Mammary epithelial cell (primary cell): Measurements from ENCODE around the gene TNNC1.

ENCODE experiments used
- CTCF ChIP-seq, 2 donors: IDR thresholded peaks in 1 of 2; conservative IDR thresholded peaks in 1 of 2; 2 replicates each; pipeline ENCODE4 v1.5.1; 2011 to 2012; ENCODE audit warnings: inconsistent platforms in 2 of 2, low read length in 2 of 2, mild to moderate bottlenecking in 2 of 2, control low read depth in 1 of 2, low read depth in 1 of 2; ENCODE audit not compliant: insufficient read depth in 1 of 2; ENCODE audit errors: extremely low read depth in 1 of 2
- EZH2 ChIP-seq: IDR thresholded peaks from 2 replicates; pipeline ENCODE4 v1.6.1; 2012; ENCODE audit warnings: low read length, inconsistent platforms, borderline replicate concordance

GRCh38 chr3:52431459-52432223 lies 22.2 kb downstream of the TNNC1 start:
- TF ChIP-seq CTCF (conservative IDR thresholded peaks at IDR 0.05 in 1 of 2, IDR thresholded peaks at IDR 0.05 in 1 of 2; ENCODE audit: extremely low read depth in 1 of 2, insufficient read depth in 1 of 2, low read depth in 1 of 2, low read length in 2 of 2) = no peak
- no peak for TF ChIP-seq EZH2
